Thoracic aorta (tissue), 2 donors: ENCODE data around the gene LETM1. TPM values are rescaled to one million over a fixed set of nuclear protein-coding genes. Genes with fewer than 3 reads are reported as not detected.

ENCODE experiments used
- ATAC-seq: fragments of 150-250 bp; one replicate; pipeline ENCODE4 v1.8.0; 2017; ENCODE audit warnings: low read depth; ENCODE audit not compliant: insufficient number of reproducible peaks, low FRiP score
- DNase-seq: peaks from one replicate; pipeline ENCODE4 v3.0.0-alpha.2; 2020; ENCODE audit warnings: low spot score
- H3K27ac ChIP-seq, 2 donors: fragments of 200-600 bp; sonication (generic); 1 replicate in 1 of 2; 2 replicates in 1 of 2; pipeline ENCODE4 v1.5.1; 2016; ENCODE audit warnings: mild to moderate bottlenecking in 2 of 2, moderate library complexity in 2 of 2
- H3K27me3 ChIP-seq: fragments of 200-600 bp; sonication (generic); replicated peaks from 2 replicates; pipeline ENCODE4 v1.6.0; 2016; ENCODE audit warnings: mild to moderate bottlenecking; ENCODE audit not compliant: insufficient read depth
- H3K36me3 ChIP-seq: fragments of 200-600 bp; sonication (generic); one replicate; pipeline ENCODE4 v1.5.1; 2016
- H3K4me1 ChIP-seq, 2 donors: fragments of 200-600 bp; sonication (generic); 1 replicate in 1 of 2; 2 replicates in 1 of 2; pipeline versions ENCODE4 v1.5.1 to v1.6.0; 2016; ENCODE audit warnings: low read depth in 2 of 2, mild to moderate bottlenecking in 1 of 2; ENCODE audit not compliant: control insufficient read depth in 1 of 2
- H3K4me3 ChIP-seq: fragments of 200-600 bp; sonication (generic); 2 replicates; pipeline ENCODE4 v1.5.1; 2016; ENCODE audit warnings: mild to moderate bottlenecking
- H3K9me3 ChIP-seq: fragments of 200-600 bp; sonication (generic); 2 replicates; pipeline ENCODE4 v1.5.1; 2016
- CTCF ChIP-seq: fragments of 200-600 bp; sonication (generic); IDR thresholded peaks from one replicate; pipeline ENCODE4 v1.5.1; 2019; ENCODE audit warnings: antibody characterized with exemption
- total RNA-seq, 2 donors: library from RNA; depleted of rRNA; stranded (reverse); fragments of >200 nt; gene quantifications; one replicate each; pipeline versions ENCODE4 v1.1.0 to v1.2.3, GENCODE V29; 2016

Gene LETM1
- total RNA-seq, 2 donors from 2014 or later = 30.5 to 68.9 TPM

DNA sequence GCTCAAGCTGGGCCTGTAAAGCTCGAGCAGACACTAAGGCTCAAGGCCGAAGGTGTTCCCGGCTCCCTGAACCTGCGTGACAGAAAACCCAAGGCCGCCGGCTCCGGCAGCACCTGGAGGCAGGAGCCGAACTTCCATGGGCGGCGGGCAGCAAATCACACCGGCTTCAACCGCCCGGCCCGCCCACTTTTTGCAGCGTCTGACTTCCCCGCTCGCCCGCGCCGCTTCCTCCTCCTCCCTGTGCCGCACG is 14.3 kb upstream of the LETM1 start:
- H3K27me3 ChIP-seq = no peaks in the 10 kb centered on the region
- TF ChIP-seq CTCF = no peak
- ATAC-seq = peak; percentile 57

DNA sequence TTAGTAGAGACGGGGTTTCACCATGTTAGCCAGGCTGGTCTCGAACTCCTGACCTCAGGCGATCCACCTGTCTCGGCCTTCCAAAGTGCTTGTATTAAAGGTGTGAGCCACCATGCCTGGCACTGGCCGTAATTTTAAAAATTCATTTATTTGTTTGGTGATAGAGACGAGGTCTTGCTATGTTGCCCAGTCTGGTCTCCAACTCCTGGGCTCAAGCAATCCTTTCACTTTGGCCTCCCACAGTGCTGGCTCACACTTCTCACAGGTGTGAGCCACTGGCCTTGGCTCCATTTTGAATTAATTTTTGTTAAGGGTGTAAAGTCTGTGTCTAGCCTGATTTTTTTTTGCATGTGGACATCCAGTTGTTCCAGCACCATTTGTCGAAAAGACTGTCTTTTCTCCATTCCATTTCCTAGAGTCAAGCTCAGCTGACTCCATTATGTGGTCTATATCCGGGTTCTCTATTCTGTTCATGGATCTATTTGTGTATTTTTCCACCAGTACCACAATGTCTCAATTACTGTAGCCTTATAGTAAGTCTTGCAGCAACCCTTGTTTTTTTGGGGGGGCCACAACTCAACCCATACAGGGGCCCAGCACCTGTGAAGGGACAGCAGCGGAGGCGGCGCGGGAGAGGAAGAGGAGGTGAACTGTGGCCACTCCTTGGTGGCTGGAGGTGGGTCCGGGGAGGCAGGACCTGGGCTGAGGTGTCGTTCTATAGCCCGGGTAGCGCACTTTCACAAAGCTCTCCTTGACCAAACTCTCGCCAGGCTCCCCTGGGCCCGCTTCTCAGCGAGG is 13.8 kb upstream of the LETM1 start:
- peaks cover 5 to 22% of the 10 kb centered on the region in 2 donors for H3K4me1 ChIP-seq
- TF ChIP-seq CTCF = no peak
- H3K27ac ChIP-seq = peak overlapping the region; percentile 92 to 97
- DNase-seq = no peak
- H3K36me3 ChIP-seq = no peaks in the 10 kb centered on the region
- no peaks in the 10 kb centered on the region for H3K27me3 ChIP-seq
- no peaks in the 10 kb centered on the region for H3K9me3 ChIP-seq
- ATAC-seq = peak; percentile 1
- H3K4me3 ChIP-seq = peak overlapping the region; percentile 99

More for the DNA sequence above, 14.3 kb upstream of the LETM1 start:
- Histone ChIP-seq H3K4me1 (peaks cover 5 to 22% of the 10 kb centered on the region in 2 donors), H3K27ac (peak overlapping the region; percentile 92 to 97), H3K4me3 (peak overlapping the region; percentile 99), H3K9me3 (no peaks in the 10 kb centered on the region), H3K36me3 (no peaks in the 10 kb centered on the region)
- peak; percentile 42 for DNase-seq

- H3K4me1 ChIP-seq = peaks cover 5 to 21% of the 10 kb centered on the region in 2 donors
- ATAC-seq (no peak), DNase-seq (no peak)
- H3K4me3 ChIP-seq = no peak overlapping the region
- no peaks in the 10 kb centered on the region for H3K9me3 ChIP-seq
- no peaks in the 10 kb centered on the region for H3K27me3 ChIP-seq
- H3K27ac ChIP-seq = no peak overlapping the region
- TF ChIP-seq CTCF = no peak
- H3K36me3 ChIP-seq = no peaks in the 10 kb centered on the region
Observed at GRCh38 chr4:1868912-1869311, 13.0 kb upstream of the LETM1 start.

DNA sequence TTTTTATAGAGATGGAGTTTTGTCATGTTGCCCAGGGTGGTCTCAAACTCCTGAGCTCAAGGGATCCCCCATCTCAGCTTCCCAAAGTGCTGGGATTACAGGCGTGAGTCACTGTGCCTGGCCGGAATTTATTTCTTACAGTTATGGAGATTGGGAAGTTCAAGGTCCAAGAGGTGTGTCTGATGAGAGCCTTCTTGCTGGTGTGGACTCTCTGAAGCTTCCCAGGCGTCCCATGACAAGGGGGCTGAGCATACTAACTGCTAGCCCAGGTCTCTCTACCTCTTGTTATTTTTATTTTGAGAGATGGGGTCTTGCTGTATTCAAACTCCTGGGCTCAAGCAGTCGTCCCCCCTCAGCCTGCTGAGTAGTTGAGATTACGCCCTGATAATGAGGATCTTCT is 12.3 kb upstream of the LETM1 start:
- Histone ChIP-seq H3K36me3 (no peaks in the 10 kb centered on the region), H3K27me3 (no peaks in the 10 kb centered on the region), H3K4me1 (peaks cover 5 to 15% of the 10 kb centered on the region in 2 donors), H3K27ac (no peak overlapping the region), H3K9me3 (no peaks in the 10 kb centered on the region), H3K4me3 (no peak overlapping the region)
- no peak for ATAC-seq
- TF ChIP-seq CTCF = no peak
- DNase-seq = no peak

DNA sequence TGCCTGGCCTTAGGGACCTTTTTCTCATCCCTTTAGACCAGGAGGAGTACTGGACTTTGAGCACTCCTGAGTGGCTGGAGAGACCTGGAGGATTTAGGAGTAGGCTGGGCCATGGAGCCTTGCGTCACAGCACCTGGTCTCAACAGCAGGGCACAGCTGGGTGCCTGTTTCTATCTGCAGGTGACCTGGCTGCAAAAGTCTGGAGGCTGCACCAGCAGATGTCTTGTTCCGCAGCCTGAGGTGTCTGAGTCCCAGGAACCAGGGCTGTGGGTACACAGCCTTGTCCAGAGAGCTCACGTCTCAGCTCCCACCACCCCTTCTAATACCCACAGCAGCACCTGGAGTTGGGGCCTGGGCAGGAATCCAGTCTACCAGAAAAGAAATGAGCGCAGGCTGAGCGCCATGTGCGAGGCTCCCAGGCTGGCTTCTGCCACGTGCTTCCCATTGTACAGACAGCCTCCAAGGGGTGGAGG is 10.3 kb upstream of the LETM1 start:
- no peak for TF ChIP-seq CTCF
- ATAC-seq = no peak
- H3K4me3 ChIP-seq = no peak overlapping the region
- no peaks in the 10 kb centered on the region for H3K36me3 ChIP-seq
- no peak overlapping the region for H3K27ac ChIP-seq
- peaks cover 5 to 7% of the 10 kb centered on the region in 2 donors for H3K4me1 ChIP-seq
- H3K9me3 ChIP-seq = no peaks in the 10 kb centered on the region
- H3K27me3 ChIP-seq = peaks cover 7% of the 10 kb centered on the region
- no peak for DNase-seq
